T-helper 17 cell (primary cell): Measurements from ENCODE around the gene PLCB1. TPM values are rescaled to one million over a fixed set of nuclear protein-coding genes. Genes with fewer than 3 reads are reported as not detected.
A peak's percentile ranks its signal among the peaks of the same experiment; 100 is the strongest.

Experiments
- ATAC-seq: fragments of 150-1000 bp; cut with Tn5 transposase; 2 replicates; pipeline ENCODE4 v1.10.0; 2021; ENCODE audit warnings: mild to moderate bottlenecking, moderate library complexity
- DNase-seq, 3 donors: peaks; one replicate each; pipeline versions ENCODE4 v3.0.0 to v3.0.0-alpha.2; 2020 to 2021
- H3K9me3 ChIP-seq: one replicate; pipeline ENCODE4 v1.7.0; 2013; ENCODE audit warnings: low read length, mild to moderate bottlenecking; ENCODE audit not compliant: control insufficient read depth, poor library complexity, severe bottlenecking
- H3K27ac Mint-ChIP-seq: one replicate; pipeline ENCODE4 v1.8.0; 2022; ENCODE audit warnings: mild to moderate bottlenecking, moderate library complexity, mixed read lengths
- H3K27me3 Mint-ChIP-seq: one replicate; pipeline ENCODE4 v1.8.0; 2022; ENCODE audit warnings: mixed read lengths
- H3K36me3 Mint-ChIP-seq: one replicate; pipeline ENCODE4 v1.8.0; 2022; ENCODE audit warnings: low read depth, mixed read lengths
- H3K4me1 Mint-ChIP-seq: one replicate; pipeline ENCODE4 v1.8.0; 2022; ENCODE audit warnings: mild to moderate bottlenecking, mixed read lengths
- H3K4me3 Mint-ChIP-seq: one replicate; pipeline ENCODE4 v1.8.0; 2022; ENCODE audit warnings: mild to moderate bottlenecking, moderate library complexity, mixed read lengths
- total RNA-seq, 4 donors: library from RNA in 2 of 4; stranded (reverse) in 2 of 4; gene quantifications; one replicate each; pipeline ENCODE4 v1.2.3 and lab custom pipeline; 2022 to 2026

Gene PLCB1
- total RNA-seq, 2 donors from 2014 or later = 19.1 to 23.1 TPM

GRCh38 chr20:8213831-8214587 is 81.9 kb downstream of the PLCB1 start:
- H3K36me3 Mint-ChIP-seq = no peaks in the 10 kb centered on the region
- DNase-seq = no peak
- peaks cover 31% of the 10 kb centered on the region for H3K4me1 Mint-ChIP-seq
- H3K27me3 Mint-ChIP-seq = no peaks in the 10 kb centered on the region
- no peaks in the 10 kb centered on the region for H3K9me3 ChIP-seq
- H3K27ac Mint-ChIP-seq = peak overlapping the region; percentile 87
- peak overlapping the region; percentile 84 for H3K4me3 Mint-ChIP-seq
- peak; percentile 84 for ATAC-seq

GRCh38 chr20:8215361-8215781 is 83.3 kb downstream of the PLCB1 start:
- no peak for ATAC-seq
- Mint-ChIP-seq H3K27ac (peak overlapping the region; percentile 87), H3K36me3 (no peaks in the 10 kb centered on the region), H3K4me3 (no peak overlapping the region), H3K4me1 (peaks cover 27% of the 10 kb centered on the region), H3K27me3 (no peaks in the 10 kb centered on the region)
- H3K9me3 ChIP-seq = no peaks in the 10 kb centered on the region
- DNase-seq = no peak

GRCh38 chr20:8216375-8217200 is 84.5 kb downstream of the PLCB1 start:
- Mint-ChIP-seq H3K4me3 (no peak overlapping the region), H3K27me3 (no peaks in the 10 kb centered on the region), H3K27ac (no peak overlapping the region), H3K36me3 (no peaks in the 10 kb centered on the region), H3K4me1 (peaks cover 25% of the 10 kb centered on the region)
- ATAC-seq (no peak), DNase-seq (no peak)
- H3K9me3 ChIP-seq = no peaks in the 10 kb centered on the region

- no peak overlapping the region for H3K4me3 Mint-ChIP-seq
- peaks cover 11% of the 10 kb centered on the region for H3K4me1 Mint-ChIP-seq
- no peaks in the 10 kb centered on the region for H3K36me3 Mint-ChIP-seq
- ATAC-seq = no peak
- no peaks in the 10 kb centered on the region for H3K27me3 Mint-ChIP-seq
- no peaks in the 10 kb centered on the region for H3K9me3 ChIP-seq
- H3K27ac Mint-ChIP-seq = no peak overlapping the region
- no peak for DNase-seq
These were observed 86.8 kb downstream of the PLCB1 start for GRCh38 chr20:8218861-8219260.

- Mint-ChIP-seq H3K4me1 (peaks cover 6% of the 10 kb centered on the region), H3K27ac (no peak overlapping the region), H3K4me3 (no peak overlapping the region), H3K27me3 (no peaks in the 10 kb centered on the region), H3K36me3 (no peaks in the 10 kb centered on the region)
- ATAC-seq (no peak), DNase-seq (no peak)
- no peaks in the 10 kb centered on the region for H3K9me3 ChIP-seq
These were observed 87.3 kb downstream of the PLCB1 start for GRCh38 chr20:8219403-8219802.

GRCh38 chr20:8220716-8221115 is 88.7 kb downstream of the PLCB1 start:
- H3K27ac Mint-ChIP-seq = no peak overlapping the region
- peaks cover 2% of the 10 kb centered on the region for H3K36me3 Mint-ChIP-seq

GRCh38 chr20:8221887-8222419 is 89.9 kb downstream of the PLCB1 start:
- Mint-ChIP-seq H3K4me1 (peaks cover 11% of the 10 kb centered on the region), H3K27me3 (no peaks in the 10 kb centered on the region), H3K36me3 (peaks cover 2% of the 10 kb centered on the region), H3K4me3 (no peak overlapping the region), H3K27ac (no peak overlapping the region)
- no peak for DNase-seq
- H3K9me3 ChIP-seq = no peaks in the 10 kb centered on the region
- ATAC-seq = no peak

More at GRCh38 chr20:8220716-8221115, 88.7 kb downstream of the PLCB1 start:
- no peak overlapping the region for H3K4me3 Mint-ChIP-seq
- no peaks in the 10 kb centered on the region for H3K9me3 ChIP-seq
- H3K4me1 Mint-ChIP-seq = peaks cover 7% of the 10 kb centered on the region
- no peaks in the 10 kb centered on the region for H3K27me3 Mint-ChIP-seq
- DNase-seq = no peak
- ATAC-seq = no peak

- Mint-ChIP-seq H3K27ac (no peak overlapping the region), H3K27me3 (no peaks in the 10 kb centered on the region), H3K4me3 (no peak overlapping the region), H3K4me1 (peaks cover 9% of the 10 kb centered on the region), H3K36me3 (peaks cover 2% of the 10 kb centered on the region)
- ATAC-seq (no peak), DNase-seq (no peak)
- no peaks in the 10 kb centered on the region for H3K9me3 ChIP-seq
These were observed 91.2 kb downstream of the PLCB1 start for GRCh38 chr20:8223091-8223870.

GRCh38 chr20:8225658-8226057 is 93.6 kb downstream of the PLCB1 start:
- Mint-ChIP-seq H3K36me3 (peaks cover 2% of the 10 kb centered on the region), H3K4me1 (peaks cover 10% of the 10 kb centered on the region), H3K27me3 (no peaks in the 10 kb centered on the region), H3K4me3 (no peak overlapping the region), H3K27ac (no peak overlapping the region)
- H3K9me3 ChIP-seq = no peaks in the 10 kb centered on the region
- DNase-seq (no peak), ATAC-seq (no peak)

GRCh38 chr20:8226106-8226505 is 94.0 kb downstream of the PLCB1 start:
- DNase-seq = no peak
- Mint-ChIP-seq H3K4me3 (no peak overlapping the region), H3K27me3 (no peaks in the 10 kb centered on the region)

GRCh38 chr20:8227293-8227692 is 95.2 kb downstream of the PLCB1 start:
- Mint-ChIP-seq H3K27ac (no peak overlapping the region), H3K36me3 (peaks cover 2% of the 10 kb centered on the region), H3K4me3 (no peak overlapping the region), H3K27me3 (no peaks in the 10 kb centered on the region), H3K4me1 (peaks cover 14% of the 10 kb centered on the region)
- DNase-seq (no peak), ATAC-seq (no peak)
- H3K9me3 ChIP-seq = no peaks in the 10 kb centered on the region

More at GRCh38 chr20:8226106-8226505, 94.0 kb downstream of the PLCB1 start:
- H3K9me3 ChIP-seq = no peaks in the 10 kb centered on the region
- no peak for ATAC-seq
- no peak overlapping the region for H3K27ac Mint-ChIP-seq
- peaks cover 2% of the 10 kb centered on the region for H3K36me3 Mint-ChIP-seq
- peaks cover 14% of the 10 kb centered on the region for H3K4me1 Mint-ChIP-seq

GRCh38 chr20:8228315-8228714 is 96.2 kb downstream of the PLCB1 start:
- H3K4me1 Mint-ChIP-seq = peaks cover 14% of the 10 kb centered on the region
- DNase-seq (no peak), ATAC-seq (no peak)
- no peak overlapping the region for H3K27ac Mint-ChIP-seq
- H3K36me3 Mint-ChIP-seq = peaks cover 2% of the 10 kb centered on the region
- H3K27me3 Mint-ChIP-seq = no peaks in the 10 kb centered on the region
- no peaks in the 10 kb centered on the region for H3K9me3 ChIP-seq
- H3K4me3 Mint-ChIP-seq = no peak overlapping the region

GRCh38 chr20:8229090-8229489 is 97.0 kb downstream of the PLCB1 start:
- Mint-ChIP-seq H3K27ac (no peak overlapping the region), H3K36me3 (peaks cover 2% of the 10 kb centered on the region), H3K4me1 (peaks cover 19% of the 10 kb centered on the region), H3K27me3 (no peaks in the 10 kb centered on the region), H3K4me3 (no peak overlapping the region)
- no peak for DNase-seq
- H3K9me3 ChIP-seq = no peaks in the 10 kb centered on the region
- ATAC-seq = no peak
